Caco-2 (cell line): ENCODE measurements around the gene PACSIN1. TPM values are rescaled to one million over a fixed set of nuclear protein-coding genes. Genes with fewer than 3 reads are reported as not detected.

Experiments
- BruUV-seq: library from RNA; stranded (reverse); fragments of 400-500 nt; replicated peaks from 2 replicates; lab custom pipeline; 2021; lab: Mats Ljungman, UMichigan
- CTCF ChIA-PET: fragments of 300-600 bp; sonication (Branson Sonifier 250); formaldehyde crosslinking; loops from one replicate; lab custom pipeline; 2022; ENCODE audit warnings: antibody characterized with exemption; lab: Charles Lee
- POLR2A ChIA-PET: fragments of 300-600 bp; sonication (Branson Sonifier 250); formaldehyde crosslinking; loops from one replicate; lab custom pipeline; 2022; ENCODE audit warnings: antibody characterized with exemption; lab: Charles Lee
- DNase-seq, 2 experiments: peaks; one replicate each; pipeline versions ENCODE4 v3.0.0 to v3.0.0-alpha.2; 2020 to 2022
- H3K27me3 ChIP-seq: replicated peaks from 2 replicates; pipeline ENCODE4 v1.6.0; 2011; ENCODE audit warnings: low read length; ENCODE audit not compliant: control insufficient read depth, insufficient read depth
- H3K36me3 ChIP-seq: 2 replicates; pipeline ENCODE4 v1.5.1; 2011; ENCODE audit warnings: low read length; ENCODE audit not compliant: control insufficient read depth, insufficient read depth
- H3K4me1 ChIP-seq: fragments of 250-450 bp; sonication (Bioruptor Pico); 2 replicates; pipeline ENCODE4 v1.5.1; 2020; ENCODE audit warnings: mild to moderate bottlenecking
- H3K4me3 ChIP-seq: 2 replicates; pipeline ENCODE4 v1.5.1; 2011; ENCODE audit warnings: low read depth, mild to moderate bottlenecking, control low read depth, low read length
- H3K9me3 ChIP-seq: fragments of 250-450 bp; sonication (Bioruptor Pico); 2 replicates; pipeline ENCODE4 v1.5.1; 2020; ENCODE audit warnings: mild to moderate bottlenecking, moderate library complexity
- H3K27ac Mint-ChIP-seq: one replicate; pipeline ENCODE4 v1.8.0; 2022; ENCODE audit warnings: mixed read lengths; ENCODE audit not compliant: unreplicated experiment
- H3K27me3 Mint-ChIP-seq: one replicate; pipeline ENCODE4 v1.8.0; 2022; ENCODE audit warnings: mixed read lengths; ENCODE audit not compliant: insufficient read depth, unreplicated experiment
- H3K36me3 Mint-ChIP-seq: one replicate; pipeline ENCODE4 v1.8.0; 2022; ENCODE audit warnings: mild to moderate bottlenecking, mixed read lengths; ENCODE audit not compliant: insufficient read depth, unreplicated experiment
- H3K4me1 Mint-ChIP-seq: one replicate; pipeline ENCODE4 v1.8.0; 2022; ENCODE audit warnings: low read depth, mixed read lengths; ENCODE audit not compliant: unreplicated experiment
- H3K4me3 Mint-ChIP-seq: one replicate; pipeline ENCODE4 v1.8.0; 2022; ENCODE audit warnings: mild to moderate bottlenecking, moderate library complexity, mixed read lengths; ENCODE audit not compliant: unreplicated experiment
- H3K9me3 Mint-ChIP-seq: one replicate; pipeline ENCODE4 v1.8.0; 2022; ENCODE audit warnings: mixed read lengths; ENCODE audit not compliant: unreplicated experiment
- CTCF ChIP-seq, 2 experiments: fragments of 200-600 bp in 1 of 2; IDR thresholded peaks; 1 replicate in 1 of 2; 2 replicates in 1 of 2; pipeline versions ENCODE4 v1.5.1 to v1.8.0; 2011 to 2022; ENCODE audit warnings: antibody characterized with exemption in 1 of 2, control low read depth in 1 of 2, inconsistent platforms in 1 of 2, low read depth in 1 of 2, low read length in 1 of 2, mild to moderate bottlenecking in 1 of 2, moderate library complexity in 1 of 2; ENCODE audit not compliant: insufficient read depth in 1 of 2, severe bottlenecking in 1 of 2, unreplicated experiment in 1 of 2
- intact Hi-C: fragments of 100-400 bp; cut with micrococcal nuclease; formaldehyde crosslinking; loops from one replicate; pipeline ENCODE4 v1.10.0; 2022; ENCODE audit not compliant: unreplicated experiment
- total RNA-seq: library from RNA; stranded (reverse); gene quantifications from 2 replicates; pipeline ENCODE4 v1.2.3, GENCODE V29; 2022

Gene PACSIN1
- total RNA-seq, 1 experiment from 2014 or later: 3.7 TPM

- POLR2A ChIA-PET: no interaction called here
- H3K36me3 ChIP-seq: no peaks in the 10 kb centered on the region
- H3K4me1 ChIP-seq: no peaks in the 10 kb centered on the region
- H3K4me3 Mint-ChIP-seq: no peak overlapping the region
- H3K27me3 Mint-ChIP-seq: no peaks in the 10 kb centered on the region
- no peak overlapping the region for H3K4me3 ChIP-seq
- peaks cover 3% of the 10 kb centered on the region for H3K36me3 Mint-ChIP-seq
- no peaks in the 10 kb centered on the region for H3K27me3 ChIP-seq
- H3K27ac Mint-ChIP-seq: no peak overlapping the region
- H3K9me3 ChIP-seq: no peaks in the 10 kb centered on the region
- DNase-seq: no peak
- intact Hi-C loops: no loop called here
- TF ChIP-seq CTCF (IDR thresholded peaks at IDR 0.05; ENCODE audit: insufficient read depth in 1 of 2, low read depth in 1 of 2, low read length in 1 of 2, severe bottlenecking in 1 of 2, unreplicated experiment in 1 of 2): no peak
- CTCF ChIA-PET: interaction anchor here (1.5 kb wide), 1 partner anchor 44 kb away, joined by 4 read pairs; no protein-coding TSS in a partner anchor
- H3K4me1 Mint-ChIP-seq: no peaks in the 10 kb centered on the region
- H3K9me3 Mint-ChIP-seq: no peaks in the 10 kb centered on the region
- no TSS peak for BruUV-seq
Measured at GRCh38 chr6:34565722-34566137, 99.9 kb downstream of the PACSIN1 start.

GRCh38 chr6:34566830-34567546 is 101.1 kb downstream of the PACSIN1 start:
- CTCF ChIA-PET: interaction anchor here (0.7 to 1.5 kb wide), 2 partner anchors 42 to 107 kb away, joined by 3 to 4 read pairs; no protein-coding TSS in a partner anchor
- DNase-seq: no peak
- Mint-ChIP-seq H3K4me1 (no peaks in the 10 kb centered on the region), H3K36me3 (peaks cover 10% of the 10 kb centered on the region), H3K9me3 (no peaks in the 10 kb centered on the region), H3K4me3 (no peak overlapping the region), H3K27ac (no peak overlapping the region), H3K27me3 (no peaks in the 10 kb centered on the region)
- BruUV-seq: no TSS peak
- intact Hi-C loops: no loop called here
- Histone ChIP-seq H3K4me1 (no peaks in the 10 kb centered on the region), H3K4me3 (no peak overlapping the region), H3K9me3 (no peaks in the 10 kb centered on the region), H3K36me3 (no peaks in the 10 kb centered on the region), H3K27me3 (no peaks in the 10 kb centered on the region)
- TF ChIP-seq CTCF (IDR thresholded peaks at IDR 0.05; ENCODE audit: insufficient read depth in 1 of 2, low read depth in 1 of 2, low read length in 1 of 2, severe bottlenecking in 1 of 2, unreplicated experiment in 1 of 2): no peak
- POLR2A ChIA-PET: no interaction called here

GRCh38 chr6:34568341-34569201 is 102.7 kb downstream of the PACSIN1 start:
- Mint-ChIP-seq H3K4me3 (no peak overlapping the region), H3K4me1 (no peaks in the 10 kb centered on the region), H3K27ac (no peak overlapping the region), H3K36me3 (peaks cover 19% of the 10 kb centered on the region), H3K9me3 (no peaks in the 10 kb centered on the region), H3K27me3 (no peaks in the 10 kb centered on the region)
- H3K4me3 ChIP-seq: no peak overlapping the region
- no TSS peak for BruUV-seq
- no peaks in the 10 kb centered on the region for H3K4me1 ChIP-seq
- H3K9me3 ChIP-seq: no peaks in the 10 kb centered on the region
- ChIA-PET CTCF (no interaction called here), POLR2A (no interaction called here)
- DNase-seq: no peak
- H3K36me3 ChIP-seq: no peaks in the 10 kb centered on the region
- no peak for TF ChIP-seq CTCF (IDR thresholded peaks at IDR 0.05; ENCODE audit: insufficient read depth in 1 of 2, low read depth in 1 of 2, low read length in 1 of 2, severe bottlenecking in 1 of 2, unreplicated experiment in 1 of 2)
- intact Hi-C loops: no loop called here
- H3K27me3 ChIP-seq: no peaks in the 10 kb centered on the region
